Bone marrow (tissue), 2 donors: ENCODE data around the gene ENTPD7.
"Not testable (repeated sequence)": the region's sequence is repeated elsewhere in the genome, so short reads cannot be mapped to it uniquely, and the experiment has no call there.

ENCODE experiments used
- DNase-seq, 2 donors: peaks; one replicate each; lab custom pipeline; 2025; lab: John Stamatoyannopoulos, UW

ENTPD7 gene

GRCh38 chr10:99746166-99746565 lies 86.9 kb downstream of the ENTPD7 start:
- DNase-seq = not testable (repeated sequence)

GRCh38 chr10:99748823-99749451 lies 89.6 kb downstream of the ENTPD7 start:
- DNase-seq = no peak

- no peak for DNase-seq
These were observed 91.3 kb downstream of the ENTPD7 start for GRCh38 chr10:99750641-99751040.

DNA sequence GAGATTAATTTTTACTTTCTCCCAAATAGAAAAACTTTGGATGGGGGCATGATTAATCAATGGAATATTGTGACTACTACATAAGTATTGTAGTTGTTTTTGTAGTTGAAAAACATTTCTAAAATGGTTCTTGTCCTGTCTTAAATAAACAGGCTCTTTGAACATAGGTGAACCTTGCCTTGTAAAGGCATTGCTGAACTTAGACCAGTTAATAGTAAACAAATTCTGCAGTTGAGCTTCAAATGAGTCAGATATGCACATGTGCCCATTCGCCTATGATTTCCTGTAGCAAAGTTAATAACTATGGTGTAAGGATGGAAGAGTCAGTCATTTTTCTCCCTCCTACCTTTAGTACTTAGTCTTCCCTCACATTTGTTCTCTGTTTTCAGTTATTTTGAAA lies 95.4 kb downstream of the ENTPD7 start:
- DNase-seq = no peak
